Measurements from ENCODE around the gene TAF6. TPM values are rescaled to one million over a fixed set of nuclear protein-coding genes. Genes with fewer than 3 reads are reported as not detected.
"Not testable (repeated sequence)": the region's sequence is repeated elsewhere in the genome, so short reads cannot be mapped to it uniquely, and the experiment has no call there.

Gene TAF6
- total and polyA plus RNA-seq, 9 donors = 35.9 to 66.1 (median 57.1) TPM

DNA sequence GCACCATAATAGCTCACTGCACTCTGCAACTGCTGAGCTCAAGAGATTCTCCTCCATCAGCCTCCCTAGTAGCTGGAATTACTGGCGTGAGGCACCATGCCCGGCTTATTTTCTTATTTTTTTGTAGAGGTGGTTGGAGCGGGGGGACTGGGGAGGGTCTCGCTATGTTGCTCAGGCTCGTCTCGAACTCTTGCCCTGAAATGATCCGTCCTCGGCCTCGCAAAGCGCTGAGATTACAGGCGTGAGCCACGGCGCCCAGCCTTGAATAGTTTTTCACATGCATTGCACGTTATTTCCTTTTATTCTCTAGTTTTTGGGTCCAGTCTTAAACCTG lies 29.0 kb upstream of the TAF6 start:
- Histone ChIP-seq H3K4me1 (ENCODE audit: insufficient read depth) (no peaks in the 10 kb centered on the region), H3K4me3 (peak overlapping the region; percentile 32), H3K27ac (peak overlapping the region in 1 of 2 donors; percentile 65), H3K27me3 (no peaks in the 10 kb centered on the region), H3K36me3 (no peaks in the 10 kb centered on the region), H3K9me3 (no peaks in the 10 kb centered on the region)
- TF ChIP-seq EP300 (IDR thresholded peaks at IDR 0.05) = no peak
- TF ChIP-seq, protein P1, sequence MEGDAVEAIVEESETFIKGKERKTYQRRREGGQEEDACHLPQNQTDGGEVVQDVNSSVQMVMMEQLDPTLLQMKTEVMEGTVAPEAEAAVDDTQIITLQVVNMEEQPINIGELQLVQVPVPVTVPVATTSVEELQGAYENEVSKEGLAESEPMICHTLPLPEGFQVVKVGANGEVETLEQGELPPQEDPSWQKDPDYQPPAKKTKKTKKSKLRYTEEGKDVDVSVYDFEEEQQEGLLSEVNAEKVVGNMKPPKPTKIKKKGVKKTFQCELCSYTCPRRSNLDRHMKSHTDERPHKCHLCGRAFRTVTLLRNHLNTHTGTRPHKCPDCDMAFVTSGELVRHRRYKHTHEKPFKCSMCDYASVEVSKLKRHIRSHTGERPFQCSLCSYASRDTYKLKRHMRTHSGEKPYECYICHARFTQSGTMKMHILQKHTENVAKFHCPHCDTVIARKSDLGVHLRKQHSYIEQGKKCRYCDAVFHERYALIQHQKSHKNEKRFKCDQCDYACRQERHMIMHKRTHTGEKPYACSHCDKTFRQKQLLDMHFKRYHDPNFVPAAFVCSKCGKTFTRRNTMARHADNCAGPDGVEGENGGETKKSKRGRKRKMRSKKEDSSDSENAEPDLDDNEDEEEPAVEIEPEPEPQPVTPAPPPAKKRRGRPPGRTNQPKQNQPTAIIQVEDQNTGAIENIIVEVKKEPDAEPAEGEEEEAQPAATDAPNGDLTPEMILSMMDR (IDR thresholded peaks at IDR 0.05) = no peak
- no peak for TF ChIP-seq POLR2A (IDR thresholded peaks at IDR 0.05)
- intact Hi-C loops (cut with DNase I) = loop anchor here in 1 of 4 donors (5.0 kb wide), 1 partner anchor 544 kb away; the partner anchor contains the start of gene GIGYF1
- DNase-seq = no peak
- WGBS, 3 donors = 5 to 6% (median 5%) methylated on average over 14 of the region's 14 CpGs

DNA sequence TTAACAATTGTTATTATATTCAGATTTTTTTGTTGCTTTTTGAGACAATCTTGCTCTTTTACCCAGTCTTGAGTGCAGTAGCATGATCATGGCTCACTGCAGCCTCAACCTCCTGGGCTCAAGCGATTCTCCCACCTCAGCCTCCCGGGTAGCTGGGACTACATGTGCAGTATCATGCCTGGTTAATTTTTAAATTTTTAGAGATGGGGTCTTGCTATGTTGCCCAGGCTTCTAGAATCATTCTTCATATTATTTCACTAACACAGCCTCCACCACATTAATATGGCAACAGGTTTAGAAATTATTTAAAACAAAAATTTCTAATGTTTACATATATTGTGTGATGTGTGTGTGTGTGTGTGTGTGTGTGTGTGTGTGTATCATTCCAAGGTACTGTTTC lies 28.1 kb upstream of the TAF6 start:
- no peak overlapping the region for H3K4me3 ChIP-seq
- DNase-seq = no peak
- whole genome bisulfite sequencing, 3 donors = 94 to 98% (median 96%) methylated on average over 2 of the region's 2 CpGs
- no peaks in the 10 kb centered on the region for H3K9me3 ChIP-seq
- no peaks in the 10 kb centered on the region for H3K27me3 ChIP-seq
- H3K27ac ChIP-seq = no peak overlapping the region
- no peaks in the 10 kb centered on the region for H3K4me1 ChIP-seq (ENCODE audit: insufficient read depth)
- intact Hi-C loops (cut with DNase I) = loop anchor here in 1 of 4 donors (5.0 kb wide), 1 partner anchor 545 kb away; the partner anchor contains the start of gene GIGYF1
- TF ChIP-seq EP300 (IDR thresholded peaks at IDR 0.05) (no peak), POLR2A (IDR thresholded peaks at IDR 0.05) (no peak)
- TF ChIP-seq, protein P1 (IDR thresholded peaks at IDR 0.05) = no peak
- H3K36me3 ChIP-seq = no peaks in the 10 kb centered on the region

DNA sequence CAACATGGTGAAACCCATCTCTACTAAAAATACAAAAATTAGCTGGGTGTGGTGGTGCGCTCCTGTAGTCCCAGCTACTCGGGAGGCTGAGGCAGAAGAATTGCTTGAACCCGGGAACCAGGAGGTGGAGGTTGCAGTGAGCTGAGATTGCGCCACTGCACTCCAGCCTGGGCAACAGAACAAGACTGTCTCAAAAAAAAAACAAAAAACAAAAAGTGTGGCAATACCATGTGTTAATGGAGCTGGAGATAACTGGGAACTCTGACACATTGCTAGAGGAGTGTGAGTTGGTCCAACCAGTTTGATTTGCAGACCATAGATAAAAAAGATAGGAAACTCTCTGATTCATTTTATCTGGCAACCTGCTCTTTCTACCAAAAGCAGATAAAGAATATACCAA lies 27.2 kb upstream of the TAF6 start:
- not testable (repeated sequence) for H3K27me3 ChIP-seq; H3K36me3 ChIP-seq; H3K9me3 ChIP-seq; H3K27ac ChIP-seq; H3K4me1 ChIP-seq (ENCODE audit: insufficient read depth); H3K4me3 ChIP-seq; DNase-seq
- 75 to 84% (median 80%) methylated on average over 4 of the region's 4 CpGs for WGBS, 3 donors
- intact Hi-C loops (cut with DNase I) = loop anchor here in 1 of 4 donors (5.0 kb wide), 1 partner anchor 546 kb away; the partner anchor contains the start of gene GIGYF1

DNA sequence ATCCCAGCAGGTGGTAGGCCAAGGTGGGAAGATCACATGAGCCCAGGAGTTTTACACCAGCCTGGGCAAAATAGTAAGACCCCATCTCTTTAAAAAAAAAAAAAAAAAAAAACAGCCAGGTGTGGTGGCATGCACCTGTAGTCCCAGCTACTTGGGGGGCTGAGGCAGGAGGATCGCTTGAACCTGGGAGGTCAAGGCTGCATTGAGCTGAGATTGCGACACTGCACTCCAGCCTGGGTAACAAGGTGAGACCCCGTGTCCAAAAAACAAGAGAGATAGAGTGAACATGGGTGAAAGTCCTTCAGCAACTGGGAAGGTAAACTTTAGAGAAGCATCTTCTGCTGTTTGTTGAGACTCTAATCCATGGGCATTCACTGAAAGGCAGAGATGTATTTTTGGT lies 23.3 kb upstream of the TAF6 start:
- WGBS, 3 donors = 85 to 89% (median 89%) methylated on average over 3 of the region's 3 CpGs
- H3K36me3 ChIP-seq = no peaks in the 10 kb centered on the region
- no peak overlapping the region for H3K4me3 ChIP-seq
- intact Hi-C loops (cut with DNase I) = no loop called here
- no peaks in the 10 kb centered on the region for H3K9me3 ChIP-seq
- no peaks in the 10 kb centered on the region for H3K27me3 ChIP-seq
- H3K27ac ChIP-seq = no peak overlapping the region
- no peak for DNase-seq
- TF ChIP-seq, protein P1 (IDR thresholded peaks at IDR 0.05) = no peak
- TF ChIP-seq EP300 (IDR thresholded peaks at IDR 0.05) (no peak), POLR2A (IDR thresholded peaks at IDR 0.05) (no peak)
- H3K4me1 ChIP-seq (ENCODE audit: insufficient read depth) = no peaks in the 10 kb centered on the region

DNA sequence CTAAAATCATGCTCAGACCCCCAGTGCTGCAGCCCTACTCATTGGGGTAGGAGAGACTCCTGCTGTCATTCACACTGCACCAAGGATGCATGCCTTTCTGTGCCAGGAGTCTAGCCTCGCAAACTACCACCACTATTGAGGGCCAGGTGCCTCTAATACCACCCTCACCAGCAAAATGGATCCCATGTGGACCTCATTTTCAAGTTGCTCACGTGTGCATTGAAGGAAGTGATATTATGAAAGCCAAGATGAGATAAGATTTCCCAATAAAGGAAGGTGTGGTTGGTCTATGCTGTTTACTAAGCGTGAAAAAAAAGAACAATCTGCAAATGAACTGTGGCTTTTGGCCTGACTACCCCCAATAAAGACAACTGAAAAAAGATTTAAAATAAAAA lies 22.4 kb upstream of the TAF6 start:
- intact Hi-C loops (cut with DNase I) = no loop called here

More for the DNA sequence above, 22.4 kb upstream of the TAF6 start:
- TF ChIP-seq POLR2A (IDR thresholded peaks at IDR 0.05) (no peak), EP300 (IDR thresholded peaks at IDR 0.05) (no peak)
- TF ChIP-seq, protein P1 (IDR thresholded peaks at IDR 0.05) = no peak
- Histone ChIP-seq H3K27me3 (no peaks in the 10 kb centered on the region), H3K4me1 (ENCODE audit: insufficient read depth) (no peaks in the 10 kb centered on the region), H3K9me3 (no peaks in the 10 kb centered on the region), H3K36me3 (no peaks in the 10 kb centered on the region), H3K4me3 (no peak overlapping the region), H3K27ac (no peak overlapping the region)
- DNase-seq = no peak
- 73 to 82% (median 76%) methylated on average over 3 of the region's 3 CpGs for whole genome bisulfite sequencing, 3 donors
